Parathyroid adenoma (tissue), 2 donors: ENCODE results near the gene PPME1.

Experiments used
- H2AFZ ChIP-seq: fragments of 300-600 bp; sonication (generic); one replicate; pipeline ENCODE4 v1.7.0; 2017; ENCODE audit warnings: antibody characterized with exemption, mild to moderate bottlenecking
- H3K27ac ChIP-seq: fragments of 300-600 bp; sonication (generic); one replicate; pipeline ENCODE4 v1.7.0; 2017
- H3K27me3 ChIP-seq: fragments of 300-600 bp; sonication (generic); one replicate; pipeline ENCODE4 v1.7.0; 2017; ENCODE audit warnings: low read length; ENCODE audit not compliant: control insufficient read depth, insufficient read depth
- H3K36me3 ChIP-seq: fragments of 300-600 bp; sonication (generic); one replicate; pipeline ENCODE4 v1.7.0; 2017; ENCODE audit warnings: low read length; ENCODE audit not compliant: control insufficient read depth, insufficient read depth
- H3K4me1 ChIP-seq: fragments of 300-600 bp; sonication (generic); one replicate; pipeline ENCODE4 v1.7.0; 2017; ENCODE audit warnings: control low read depth
- H3K4me2 ChIP-seq: fragments of 300-600 bp; sonication (generic); one replicate; pipeline ENCODE4 v1.7.0; 2017; ENCODE audit warnings: low read length
- H3K4me3 ChIP-seq: fragments of 300-600 bp; sonication (generic); one replicate; pipeline ENCODE4 v1.7.0; 2017; ENCODE audit warnings: low read depth, low read length
- H3K79me2 ChIP-seq: fragments of 300-600 bp; sonication (generic); one replicate; pipeline ENCODE4 v1.7.0; 2017; ENCODE audit warnings: control low read depth
- H3K9ac ChIP-seq: fragments of 300-600 bp; sonication (generic); one replicate; pipeline ENCODE4 v1.7.0; 2017; ENCODE audit warnings: mild to moderate bottlenecking
- H3K9me3 ChIP-seq: fragments of 300-600 bp; sonication (generic); one replicate; pipeline ENCODE4 v1.7.0; 2017; ENCODE audit warnings: low read length; ENCODE audit not compliant: control insufficient read depth
- CTCF ChIP-seq: fragments of 300-600 bp; sonication (generic); IDR thresholded peaks from one replicate; pipeline ENCODE4 v1.7.0; 2017; ENCODE audit warnings: antibody characterized with exemption, mild to moderate bottlenecking
- donor health status: primary hyperparathyroidism.

Gene PPME1

GRCh38 chr11:74256378-74257133, 85.5 kb downstream of the PPME1 start:
- Histone ChIP-seq H3K4me2 (no peak overlapping the region), H3K79me2 (no peaks in the 10 kb centered on the region), H3K4me1 (no peaks in the 10 kb centered on the region), H3K4me3 (no peak overlapping the region), H3K36me3 (no peaks in the 10 kb centered on the region), H3K9me3 (no peaks in the 10 kb centered on the region), H3K27me3 (no peaks in the 10 kb centered on the region), H3K27ac (no peak overlapping the region), H2AFZ (no peak overlapping the region), H3K9ac (no peak overlapping the region)
- no peak for TF ChIP-seq CTCF

- Histone ChIP-seq H3K4me3 (no peak overlapping the region), H3K36me3 (no peaks in the 10 kb centered on the region), H3K9me3 (no peaks in the 10 kb centered on the region), H3K27ac (no peak overlapping the region), H3K27me3 (no peaks in the 10 kb centered on the region), H3K4me2 (no peak overlapping the region), H3K79me2 (no peaks in the 10 kb centered on the region), H3K9ac (no peak overlapping the region), H3K4me1 (no peaks in the 10 kb centered on the region), H2AFZ (no peak overlapping the region)
- TF ChIP-seq CTCF: no peak
Observed at GRCh38 chr11:74257959-74258553, 87.0 kb downstream of the PPME1 start.

GRCh38 chr11:74262725-74263124, 91.6 kb downstream of the PPME1 start:
- no peaks in the 10 kb centered on the region for H3K27me3 ChIP-seq
- H3K36me3 ChIP-seq: no peaks in the 10 kb centered on the region
- no peak overlapping the region for H3K27ac ChIP-seq
- H3K9ac ChIP-seq: no peak overlapping the region
- H3K4me2 ChIP-seq: no peak overlapping the region
- no peak overlapping the region for H3K4me3 ChIP-seq
- H2AFZ ChIP-seq: no peak overlapping the region
- TF ChIP-seq CTCF: no peak
- H3K79me2 ChIP-seq: no peaks in the 10 kb centered on the region
- H3K9me3 ChIP-seq: no peaks in the 10 kb centered on the region
- no peaks in the 10 kb centered on the region for H3K4me1 ChIP-seq

GRCh38 chr11:74265256-74265655, 94.2 kb downstream of the PPME1 start:
- Histone ChIP-seq H3K79me2 (no peaks in the 10 kb centered on the region), H3K9ac (no peak overlapping the region), H3K4me2 (no peak overlapping the region), H2AFZ (no peak overlapping the region), H3K27me3 (no peaks in the 10 kb centered on the region), H3K36me3 (no peaks in the 10 kb centered on the region), H3K4me3 (no peak overlapping the region), H3K4me1 (no peaks in the 10 kb centered on the region), H3K27ac (no peak overlapping the region), H3K9me3 (no peaks in the 10 kb centered on the region)
- TF ChIP-seq CTCF: no peak

GRCh38 chr11:74267014-74267413, 95.9 kb downstream of the PPME1 start:
- no peaks in the 10 kb centered on the region for H3K36me3 ChIP-seq
- H3K79me2 ChIP-seq: no peaks in the 10 kb centered on the region

More at GRCh38 chr11:74267014-74267413, 95.9 kb downstream of the PPME1 start:
- Histone ChIP-seq H3K4me1 (no peaks in the 10 kb centered on the region), H3K4me3 (no peak overlapping the region), H3K27me3 (no peaks in the 10 kb centered on the region), H3K9me3 (no peaks in the 10 kb centered on the region), H3K9ac (no peak overlapping the region), H2AFZ (no peak overlapping the region), H3K4me2 (no peak overlapping the region), H3K27ac (no peak overlapping the region)
- TF ChIP-seq CTCF: no peak
